Measurements from ENCODE around the gene LRIT1.
"Not testable (repeated sequence)": the region's sequence is repeated elsewhere in the genome, so short reads cannot be mapped to it uniquely, and the experiment has no call there.

Gene LRIT1

DNA sequence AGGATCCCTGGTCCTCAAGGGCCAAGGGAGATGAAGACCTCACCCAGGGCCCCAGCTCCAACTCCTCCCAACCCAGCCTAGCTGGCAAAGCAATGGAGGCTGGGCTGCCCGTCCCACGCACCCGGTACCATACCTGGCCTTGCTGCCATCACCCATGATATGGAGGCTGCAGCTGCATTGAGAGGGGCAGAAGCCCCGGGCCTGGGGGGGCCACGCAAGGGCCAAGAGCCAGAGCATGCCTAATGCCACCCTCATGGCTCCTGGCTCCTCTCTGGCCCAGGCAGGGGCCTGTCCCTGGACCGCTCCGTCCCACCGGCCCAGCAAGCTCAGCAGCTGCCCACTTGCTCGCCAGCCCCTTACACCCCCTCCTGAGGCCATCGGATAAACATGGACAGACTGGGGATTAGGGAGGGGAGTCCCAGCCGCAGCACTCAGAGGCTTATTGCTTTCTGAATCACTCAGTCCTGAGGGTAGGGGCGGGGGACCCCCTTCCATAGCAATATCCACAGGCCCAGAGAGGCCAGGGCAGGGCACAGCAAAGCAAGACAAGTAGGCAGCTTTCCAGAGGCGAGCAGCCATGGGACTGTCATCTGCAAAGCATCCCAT, at the start of gene LRIT1:
Gene LRIT1 (minus strand): TSS at position 362 of the 606 bp plus-strand sequence. CDS start 107 bp downstream, at position 255.
- no peak for DNase-seq

DNA sequence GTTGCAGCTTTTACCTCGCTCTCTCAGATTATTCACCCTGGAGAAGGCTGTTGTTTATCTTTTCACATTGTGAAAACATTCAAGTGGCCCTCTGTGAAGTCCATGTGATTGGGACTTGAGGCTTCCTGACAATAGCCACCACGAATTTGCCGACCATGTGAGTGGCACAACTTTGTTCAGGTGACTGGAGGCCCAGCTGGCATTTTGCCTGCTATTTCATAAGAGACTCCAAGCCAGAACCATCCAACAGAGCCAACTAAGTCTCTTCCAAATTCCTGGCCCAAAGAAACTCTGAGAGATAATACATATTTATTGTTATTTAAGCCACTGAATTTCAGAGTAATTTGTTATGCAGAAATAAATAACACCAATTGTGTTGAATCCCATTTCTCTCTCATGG, 48.9 kb upstream of the LRIT1 start:
- no peak for DNase-seq

DNA sequence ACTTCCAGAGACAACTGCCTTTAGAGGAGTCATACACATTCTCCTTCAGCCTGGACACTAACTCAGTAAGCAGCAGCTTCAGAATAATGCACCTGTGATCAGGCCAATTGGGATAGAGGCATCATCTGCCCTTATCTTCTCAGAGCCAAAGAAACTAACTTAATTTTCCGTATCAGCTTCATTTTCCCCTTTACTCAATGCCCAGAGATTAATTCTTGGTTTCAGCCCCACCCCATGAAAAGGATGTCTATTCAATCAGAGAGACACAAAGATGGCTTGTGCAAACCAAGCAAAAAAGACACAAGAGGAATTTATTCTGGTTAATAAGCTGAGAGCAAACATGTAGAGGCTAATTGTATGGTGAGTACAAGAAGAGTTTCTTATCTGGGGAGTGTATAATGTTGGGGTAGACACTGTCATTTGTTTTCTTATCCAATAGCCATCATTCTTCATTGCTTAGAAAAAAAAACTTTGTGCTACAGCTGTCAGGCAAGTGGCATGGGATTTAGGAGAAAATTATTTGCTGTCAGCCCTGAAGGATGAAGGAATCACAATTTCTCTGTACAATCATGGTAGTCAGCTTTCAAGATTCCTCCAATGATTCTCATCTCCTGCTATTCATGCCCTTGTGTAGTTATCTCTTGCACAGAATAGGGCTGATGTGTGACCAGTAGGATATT, 48.3 kb upstream of the LRIT1 start:
- DNase-seq, result no peak

- DNase-seq, result no peak
Measured at GRCh38 chr10:84288151-84288550, 46.8 kb upstream of the LRIT1 start.

DNA sequence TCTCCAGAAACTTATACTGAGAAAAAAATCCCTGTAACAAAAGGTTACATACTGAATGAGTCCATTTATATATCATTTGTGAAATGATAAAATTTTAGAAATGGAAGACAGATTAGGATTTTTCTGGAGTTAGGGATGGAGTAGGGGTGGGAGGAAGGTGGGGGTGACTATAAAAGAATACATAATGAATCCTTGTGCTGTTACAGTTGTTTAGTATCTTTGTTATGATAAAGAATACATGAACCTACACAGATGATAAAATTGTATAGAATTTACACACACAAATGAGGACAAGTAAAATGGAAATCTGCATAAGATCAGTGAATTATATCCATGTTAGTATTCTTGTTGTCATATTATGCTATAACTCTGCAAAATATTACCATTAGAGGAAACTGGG, 45.3 kb upstream of the LRIT1 start:
- no peak for DNase-seq

DNA sequence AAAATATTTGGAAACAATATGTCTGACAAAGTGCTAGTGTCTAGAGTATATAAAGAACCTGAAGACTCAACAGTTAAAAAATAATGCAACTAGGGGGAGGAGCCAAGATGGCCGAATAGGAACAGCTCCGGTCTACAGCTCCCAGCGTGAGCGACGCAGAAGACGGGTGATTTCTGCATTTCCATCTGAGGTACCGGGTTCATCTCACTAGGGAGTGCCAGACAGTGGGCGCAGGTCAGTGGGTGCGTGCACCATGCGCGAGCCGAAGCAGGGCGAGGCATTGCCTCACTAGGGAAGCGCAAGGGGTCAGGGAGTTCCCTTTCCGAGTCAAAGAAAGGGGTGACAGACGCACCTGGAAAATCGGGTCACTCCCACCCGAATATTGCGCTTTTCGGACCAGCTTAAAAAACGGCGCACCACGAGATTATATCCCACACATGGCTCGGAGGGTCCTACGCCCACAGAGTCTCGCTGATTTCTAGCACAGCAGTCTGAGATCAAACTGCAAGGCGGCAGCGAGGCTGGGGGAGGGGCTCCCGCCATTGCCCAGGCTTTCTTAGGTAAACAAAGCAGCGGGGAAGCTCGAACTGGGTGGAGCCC, 38.6 kb upstream of the LRIT1 start:
- DNase-seq, result not testable (repeated sequence)

GRCh38 chr10:84270708-84271107, 29.4 kb upstream of the LRIT1 start:
- no peak for DNase-seq

GRCh38 chr10:84269773-84270172, 28.4 kb upstream of the LRIT1 start:
- DNase-seq, result no peak

DNA sequence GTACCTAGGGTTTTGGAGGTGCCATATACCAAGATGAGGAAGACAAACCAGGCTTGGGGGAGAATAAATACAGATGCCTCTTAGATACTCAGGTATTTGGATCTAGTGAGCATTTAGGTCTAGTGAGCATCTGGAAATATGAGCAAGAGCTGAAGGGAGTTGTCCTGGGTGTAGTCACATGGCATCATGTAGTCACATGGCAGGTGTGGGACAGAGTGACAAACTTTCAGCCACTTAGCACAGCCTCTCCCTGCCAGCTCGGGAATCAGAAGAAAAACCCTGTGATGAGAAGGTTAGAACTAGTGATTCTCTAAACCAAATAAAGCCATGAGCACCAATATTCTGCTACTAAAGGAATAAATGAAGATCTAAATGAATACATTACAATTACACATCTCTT, 27.8 kb upstream of the LRIT1 start:
- no peak for DNase-seq

DNA sequence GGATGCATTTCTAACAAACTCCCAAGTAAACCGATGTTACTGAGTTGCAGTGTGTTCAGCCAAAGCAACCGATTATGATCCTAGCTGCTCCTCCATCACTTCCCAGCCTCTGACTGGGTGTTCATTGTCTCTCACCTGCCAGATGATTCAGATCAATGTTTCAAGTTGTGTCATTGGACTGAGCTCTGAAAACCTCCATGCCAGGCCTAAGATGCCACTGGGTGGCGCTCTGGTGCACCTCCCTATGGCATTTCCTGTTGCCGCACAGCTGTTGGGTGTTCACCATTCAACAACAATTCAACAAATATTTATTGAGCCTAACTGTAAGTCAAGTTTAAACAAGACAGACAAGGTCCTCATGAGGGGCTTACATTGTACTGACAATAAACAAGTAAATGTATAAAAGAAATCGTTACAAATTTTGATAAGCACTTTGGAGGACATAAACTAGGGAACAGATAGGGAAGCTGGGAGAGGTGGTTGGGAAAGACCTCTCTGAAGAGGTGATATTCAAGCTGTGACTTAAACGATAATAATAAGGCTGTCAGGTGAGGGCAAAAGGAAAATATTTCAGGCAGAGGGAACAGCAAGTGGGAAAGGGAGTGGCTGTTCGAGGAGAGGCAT, 26.3 kb upstream of the LRIT1 start:
- DNase-seq, result peak in 19 of 51 donors; percentile 6 to 65 (median 29)

GRCh38 chr10:84265418-84265817, 24.1 kb upstream of the LRIT1 start:
- DNase-seq, result peak in 9 of 51 donors; percentile 4 to 34 (median 15)

GRCh38 chr10:84264611-84265141, 23.3 kb upstream of the LRIT1 start:
- peak in 49 of 51 donors; percentile 11 to 83 (median 55) for DNase-seq

GRCh38 chr10:84263716-84264115, 22.4 kb upstream of the LRIT1 start:
- DNase-seq, result no peak

GRCh38 chr10:84262190-84262956, 21.0 kb upstream of the LRIT1 start:
- DNase-seq, result no peak

DNA sequence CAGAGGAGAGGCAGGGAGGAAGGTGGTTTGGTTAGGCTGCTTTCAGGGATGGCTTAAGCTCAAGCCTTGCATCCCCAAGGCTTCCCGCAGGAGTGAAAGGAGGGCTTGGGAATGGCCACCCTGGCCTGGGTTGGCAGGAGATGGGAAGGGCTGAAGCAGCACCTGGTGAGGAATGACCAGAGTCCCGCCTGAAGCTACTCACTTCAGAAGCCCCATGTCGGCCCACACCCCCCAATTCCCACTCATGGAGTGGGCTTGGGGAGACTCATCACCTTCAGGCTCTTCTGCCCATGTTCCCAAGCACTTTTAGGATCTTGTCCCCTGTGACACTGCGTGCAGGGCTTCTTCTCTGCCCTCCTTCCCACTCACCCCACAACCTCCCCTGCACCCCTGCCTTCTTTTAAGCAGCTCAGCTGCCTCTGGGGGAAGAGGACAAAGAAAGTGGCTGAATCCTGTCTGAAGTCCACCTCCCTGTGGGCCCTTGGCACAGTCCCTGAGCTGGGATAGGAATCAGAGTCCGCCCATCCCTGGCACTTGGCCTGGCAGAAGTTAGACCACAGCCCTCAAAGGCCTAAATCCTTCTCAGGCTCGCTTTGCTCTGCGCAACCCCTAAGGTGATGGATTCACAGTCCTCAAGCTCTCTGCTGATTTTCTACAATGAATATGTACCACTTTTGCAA, 20.0 kb upstream of the LRIT1 start:
- no peak for DNase-seq

GRCh38 chr10:84258034-84258695, 16.8 kb upstream of the LRIT1 start:
- DNase-seq, result no peak

DNA sequence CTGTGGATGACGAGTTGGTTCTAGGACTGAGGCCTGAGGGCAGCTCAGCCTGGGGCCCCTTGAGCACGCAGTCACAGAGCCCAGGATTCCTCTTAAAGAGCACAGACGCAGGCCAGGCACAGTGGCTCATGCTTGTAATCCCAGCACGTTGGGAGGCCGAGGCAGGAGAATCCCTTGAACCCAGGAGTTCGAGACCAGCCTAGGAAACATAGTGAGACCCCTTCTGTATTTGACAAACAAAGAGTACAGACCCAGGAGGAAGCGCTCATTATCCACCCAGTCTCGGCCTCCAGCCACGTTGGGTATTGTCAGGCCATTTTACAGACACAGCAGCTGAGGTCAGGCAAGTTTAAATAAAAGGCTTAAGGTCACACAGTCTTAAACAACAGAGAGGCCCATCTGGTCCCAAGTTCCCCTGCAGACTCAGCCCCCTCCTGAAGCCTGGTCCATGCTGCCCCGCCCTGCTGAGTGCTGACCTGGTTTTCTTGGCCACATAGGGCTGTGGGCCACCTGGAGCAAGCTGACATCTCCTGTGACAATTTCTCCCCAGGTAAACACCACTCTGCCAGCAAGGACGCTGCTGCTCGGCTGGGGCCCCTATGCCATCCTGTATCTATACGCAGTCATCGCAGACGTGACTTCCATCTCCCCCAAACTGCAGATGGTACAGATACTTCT, 16.1 kb upstream of the LRIT1 start:
- DNase-seq, result no peak

- DNase-seq, result peak in 42 of 51 donors; percentile 8 to 77 (median 39)
Measured at GRCh38 chr10:84256510-84257342, 15.4 kb upstream of the LRIT1 start.
